Ovary (tissue), 9 donors: ENCODE data around the gene VIPR1. TPM values are rescaled to one million over a fixed set of nuclear protein-coding genes. Genes with fewer than 3 reads are reported as not detected.

Experiments used
- polyA plus RNA-seq, 2 donors: library from polyadenylated mRNA; stranded (reverse); fragments of 200-250 nt in 1 of 2; fragments of 350-450 nt in 1 of 2; fragmentation: Illumina TruSeq in 1 of 2; extraction: RNeasy Lipid Tissue Mini Kit (QIAGEN cat#74804) in 1 of 2; gene quantifications; one replicate each; pipeline ENCODE4 v1.2.3, GENCODE V29; 2013 to 2014
- small RNA-seq: library from RNA; depleted of rRNA; stranded (forward); fragments of <200 nt; gene quantifications from one replicate; pipeline ENCODE3, GENCODE V24; 2016
- total RNA-seq, 7 donors: library from RNA; depleted of rRNA in 2 of 7; stranded (reverse); fragments of >200 nt in 2 of 7; fragmentation: NEBNext Ultra II Directional in 3 of 7; extraction: Animal tissue kit (Norgen Biotek cat#: 25700) in 3 of 7; gene quantifications; one replicate each; pipeline versions ENCODE4 v1.1.0 to v1.2.4, GENCODE V29; 2016 to 2023
- donor health status: DM: no; HTN: no; CAD: no; lungs with moderate emphysema.
- donor health status: DM: no; HTN: no; CAD: no.
- donor health status: Bipolar disorder and iron deficiency.
- donor health status: DM: yes; HTN: yes; CAD: no.
- donor health status: DM: no; HTN: no; CAD: no.
- donor health status: DM: yes; HTN: yes; CAD: no.

VIPR1 gene
- total and polyA plus RNA-seq, 9 donors: 0.12 to 2.2 (median 0.47) TPM

Small RNAs within 50 kb of the gene (small RNA-seq; reads per million reads assigned to genes)
- gene AC092047.1: not detected

Other genes starting within 250 kb of the VIPR1 start
- not detected for gene CCK, start 236.5 kb upstream of the VIPR1 start, total RNA-seq
- not detected for gene CCK, start 236.5 kb upstream of the VIPR1 start, polyA plus RNA-seq
- gene LYZL4, start 92.0 kb upstream of the VIPR1 start, total RNA-seq: not detected
- not detected for gene LYZL4, start 92.0 kb upstream of the VIPR1 start, polyA plus RNA-seq
- 10 to 100 TPM; 33.7 to 68.5 (median 46.0) TPM for gene SEC22C, start 79.3 kb downstream of the VIPR1 start, total RNA-seq
- 10 to 100 TPM; 31.4 to 53.7 TPM for gene SEC22C, start 79.3 kb downstream of the VIPR1 start, polyA plus RNA-seq
- 10 to 100 TPM; 17.9 to 22.8 (median 20.2) TPM for gene SS18L2, start 88.2 kb downstream of the VIPR1 start, total RNA-seq
- gene SS18L2, start 88.2 kb downstream of the VIPR1 start, polyA plus RNA-seq: 10 to 100 TPM; 21.9 to 24.5 TPM
- gene NKTR, start 98.0 kb downstream of the VIPR1 start, total RNA-seq: 100 to 1,000 TPM in 1 of 7 donors, 10 to 100 TPM in 6; 68.6 to 114 (median 89.7) TPM
- gene NKTR, start 98.0 kb downstream of the VIPR1 start, polyA plus RNA-seq: 10 to 100 TPM; 26.2 to 61.5 TPM
- 10 to 100 TPM; 14.1 to 41.9 (median 35.1) TPM for gene ZBTB47, start 151.1 kb downstream of the VIPR1 start, total RNA-seq
- gene ZBTB47, start 151.1 kb downstream of the VIPR1 start, polyA plus RNA-seq: 10 to 100 TPM in 1 of 2 donors, 1 to 10 TPM in 1; 7.7 to 18.8 TPM
- gene KLHL40, start 182.9 kb downstream of the VIPR1 start, total RNA-seq: not detected
- not detected for gene KLHL40, start 182.9 kb downstream of the VIPR1 start, polyA plus RNA-seq
- 1 to 10 TPM in 1 of 7 donors, under 1 TPM in 2, not detected in 4; 0.25 to 1.3 (median 0.79) TPM for gene HHATL, start 200.2 kb downstream of the VIPR1 start, total RNA-seq
- under 1 TPM in 1 of 2 donors, not detected in 1; 0.12 TPM for gene HHATL, start 200.2 kb downstream of the VIPR1 start, polyA plus RNA-seq